ENCODE results near the gene OR52E4. TPM values are rescaled to one million over a fixed set of nuclear protein-coding genes. Genes with fewer than 3 reads are reported as not detected.

OR52E4 gene
- total and polyA plus RNA-seq, 2 experiments from 2014 or later = not detected

DNA sequence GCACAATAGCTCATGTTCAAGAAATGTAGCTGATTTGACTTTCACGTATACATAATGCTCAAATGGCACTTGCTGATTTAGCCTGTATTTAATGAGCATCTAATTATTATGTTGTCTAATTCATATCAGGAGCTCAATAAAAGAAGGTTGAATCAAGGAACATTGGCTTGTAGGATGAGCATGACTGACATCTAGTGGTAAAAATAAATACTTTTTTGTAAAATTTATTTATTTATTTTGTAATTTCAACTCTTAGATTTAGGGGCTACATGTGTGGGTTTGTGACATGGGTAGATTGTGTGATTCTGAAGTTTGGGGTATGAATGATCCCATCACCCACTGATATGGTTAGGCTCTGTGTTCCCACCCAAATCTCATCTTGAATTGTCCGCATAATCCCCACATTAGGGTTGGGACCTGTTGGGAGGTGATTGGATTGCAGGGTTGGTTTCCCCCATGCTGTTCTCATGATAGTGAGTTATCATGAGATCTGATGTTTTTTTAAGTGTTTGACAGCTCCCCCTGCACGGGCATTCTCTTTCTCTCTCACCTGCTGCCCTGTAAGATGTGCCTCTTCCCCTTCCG lies 10.9 kb downstream of the OR52E4 start:
- Histone ChIP-seq H3F3A (replicated peaks; ENCODE audit: low read depth) (no peaks in the 10 kb centered on the region), H3K27ac (ENCODE audit: low read depth) (no peak overlapping the region), H3K4me3 (no peak overlapping the region), H3K4me2 (no peak overlapping the region), H3K79me2 (replicated peaks; ENCODE audit: insufficient read depth) (no peaks in the 10 kb centered on the region), H3K27me3 (ENCODE audit: insufficient read depth) (no peaks in the 10 kb centered on the region), H4K20me1 (replicated peaks; ENCODE audit: insufficient read depth) (no peaks in the 10 kb centered on the region), H3K9me2 (ENCODE audit: insufficient read depth) (no peaks in the 10 kb centered on the region), H2AFZ (no peak overlapping the region), H3K36me3 (ENCODE audit: insufficient read depth) (no peaks in the 10 kb centered on the region), H3K4me1 (ENCODE audit: insufficient read depth) (peaks cover 5% of the 10 kb centered on the region; the same call in 1 of the 2 replicates)
- no peak for ATAC-seq
- Mint-ChIP-seq H3K36me3 (ENCODE audit: low read depth) (no peaks in the 10 kb centered on the region), H3K27me3 (ENCODE audit: insufficient read depth, low read depth, poor library complexity) (no peaks in the 10 kb centered on the region), H3K4me3 (no peak overlapping the region), H3K27ac (no peak overlapping the region), H3K9me3 (no peaks in the 10 kb centered on the region), H3K4me1 (peaks cover 12% of the 10 kb centered on the region; the same call in 2 of the 3 replicates)
- peak; percentile 36 for DNase-seq (ENCODE audit: low spot score)
- TF ChIP-seq CREB1 (CRISPR knock-in tag; IDR thresholded peaks at IDR 0.05; ENCODE audit: low read depth) (no peak), STAT1 (IDR thresholded peaks at IDR 0.05; ENCODE audit: unreplicated experiment) (no peak), ZNF114 (CRISPR knock-in tag; IDR thresholded peaks at IDR 0.05) (no peak), ZNF331 (CRISPR knock-in tag; IDR thresholded peaks at IDR 0.05; ENCODE audit: low read depth) (no peak)
- TF ChIP-seq, protein P1, sequence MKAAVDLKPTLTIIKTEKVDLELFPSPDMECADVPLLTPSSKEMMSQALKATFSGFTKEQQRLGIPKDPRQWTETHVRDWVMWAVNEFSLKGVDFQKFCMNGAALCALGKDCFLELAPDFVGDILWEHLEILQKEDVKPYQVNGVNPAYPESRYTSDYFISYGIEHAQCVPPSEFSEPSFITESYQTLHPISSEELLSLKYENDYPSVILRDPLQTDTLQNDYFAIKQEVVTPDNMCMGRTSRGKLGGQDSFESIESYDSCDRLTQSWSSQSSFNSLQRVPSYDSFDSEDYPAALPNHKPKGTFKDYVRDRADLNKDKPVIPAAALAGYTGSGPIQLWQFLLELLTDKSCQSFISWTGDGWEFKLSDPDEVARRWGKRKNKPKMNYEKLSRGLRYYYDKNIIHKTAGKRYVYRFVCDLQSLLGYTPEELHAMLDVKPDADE (IDR thresholded peaks at IDR 0.05) = no peak
- TF ChIP-seq, protein P2, sequence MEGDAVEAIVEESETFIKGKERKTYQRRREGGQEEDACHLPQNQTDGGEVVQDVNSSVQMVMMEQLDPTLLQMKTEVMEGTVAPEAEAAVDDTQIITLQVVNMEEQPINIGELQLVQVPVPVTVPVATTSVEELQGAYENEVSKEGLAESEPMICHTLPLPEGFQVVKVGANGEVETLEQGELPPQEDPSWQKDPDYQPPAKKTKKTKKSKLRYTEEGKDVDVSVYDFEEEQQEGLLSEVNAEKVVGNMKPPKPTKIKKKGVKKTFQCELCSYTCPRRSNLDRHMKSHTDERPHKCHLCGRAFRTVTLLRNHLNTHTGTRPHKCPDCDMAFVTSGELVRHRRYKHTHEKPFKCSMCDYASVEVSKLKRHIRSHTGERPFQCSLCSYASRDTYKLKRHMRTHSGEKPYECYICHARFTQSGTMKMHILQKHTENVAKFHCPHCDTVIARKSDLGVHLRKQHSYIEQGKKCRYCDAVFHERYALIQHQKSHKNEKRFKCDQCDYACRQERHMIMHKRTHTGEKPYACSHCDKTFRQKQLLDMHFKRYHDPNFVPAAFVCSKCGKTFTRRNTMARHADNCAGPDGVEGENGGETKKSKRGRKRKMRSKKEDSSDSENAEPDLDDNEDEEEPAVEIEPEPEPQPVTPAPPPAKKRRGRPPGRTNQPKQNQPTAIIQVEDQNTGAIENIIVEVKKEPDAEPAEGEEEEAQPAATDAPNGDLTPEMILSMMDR (conservative IDR thresholded peaks at IDR 0.05; ENCODE audit: low read depth in 2 of 2) = peak in 1 of 2 experiments; percentile 53; a peak in 2 of 4 replicates

DNA sequence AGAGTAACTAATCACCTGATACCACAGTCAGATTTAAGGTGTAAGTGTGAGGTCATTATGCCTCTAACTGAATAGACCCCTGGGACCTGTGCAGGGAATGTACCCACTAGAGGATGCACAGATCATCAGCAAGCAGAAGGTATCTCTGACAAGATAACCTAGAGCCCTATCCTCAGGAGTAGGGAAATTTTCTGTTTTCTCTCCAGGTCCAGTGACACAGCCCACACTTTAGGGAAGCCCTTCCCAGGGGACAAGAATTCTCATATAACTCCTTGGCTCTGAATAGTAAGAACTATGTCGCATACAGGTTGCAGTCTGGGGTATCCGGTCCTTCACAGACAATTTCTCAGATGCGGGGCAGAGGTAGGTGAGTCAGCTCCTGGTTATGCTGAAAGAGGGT lies 12.5 kb downstream of the OR52E4 start, which contains the start of gene OR52E5:
TSS of gene OR52E5 (plus strand) at position 301 of the 400 bp plus-strand sequence. CDS start 7,569 bp downstream, outside the sequence.
- H3K79me2 ChIP-seq (replicated peaks; ENCODE audit: insufficient read depth) = no peaks in the 10 kb centered on the region
- Mint-ChIP-seq H3K27ac (no peak within 1 kb of the TSS), H3K4me3 (no peak within 1 kb of the TSS), H3K9me3 (no peaks in the 10 kb centered on the region), H3K27me3 (ENCODE audit: insufficient read depth, low read depth, poor library complexity) (no peaks in the 10 kb centered on the region), H3K4me1 (peaks cover 1% of the 10 kb centered on the region; the same call in 2 of the 3 replicates), H3K36me3 (ENCODE audit: low read depth) (no peaks in the 10 kb centered on the region)
- no peaks in the 10 kb centered on the region for H3K4me1 ChIP-seq (ENCODE audit: insufficient read depth)
- no peaks in the 10 kb centered on the region for H4K20me1 ChIP-seq (replicated peaks; ENCODE audit: insufficient read depth)
- ATAC-seq = no peak
- H2AFZ ChIP-seq = no peak within 1 kb of the TSS
- H3K4me2 ChIP-seq = no peak within 1 kb of the TSS
- H3K27me3 ChIP-seq (ENCODE audit: insufficient read depth) = no peaks in the 10 kb centered on the region
- H3K27ac ChIP-seq (ENCODE audit: low read depth) = no peak within 1 kb of the TSS
- DNase-seq (ENCODE audit: low spot score) = no peak
- H3K4me3 ChIP-seq = no peak within 1 kb of the TSS
- no peaks in the 10 kb centered on the region for H3F3A ChIP-seq (replicated peaks; ENCODE audit: low read depth)
- H3K36me3 ChIP-seq (ENCODE audit: insufficient read depth) = no peaks in the 10 kb centered on the region
- H3K9me2 ChIP-seq (ENCODE audit: insufficient read depth) = no peaks in the 10 kb centered on the region
- TF ChIP-seq ZNF331 (CRISPR knock-in tag; IDR thresholded peaks at IDR 0.05; ENCODE audit: low read depth) (no peak), STAT1 (IDR thresholded peaks at IDR 0.05; ENCODE audit: unreplicated experiment) (no peak), EZH2phosphoT487 (IDR thresholded peaks at IDR 0.05; ENCODE audit: unreplicated experiment) (no peak), JUNB (IDR thresholded peaks at IDR 0.05; ENCODE audit: unreplicated experiment) (no peak), POLR2AphosphoS5 (IDR thresholded peaks at IDR 0.05; ENCODE audit: low read depth) (no peak), ZNF114 (CRISPR knock-in tag; IDR thresholded peaks at IDR 0.05) (no peak)
- TF ChIP-seq, protein P3, sequence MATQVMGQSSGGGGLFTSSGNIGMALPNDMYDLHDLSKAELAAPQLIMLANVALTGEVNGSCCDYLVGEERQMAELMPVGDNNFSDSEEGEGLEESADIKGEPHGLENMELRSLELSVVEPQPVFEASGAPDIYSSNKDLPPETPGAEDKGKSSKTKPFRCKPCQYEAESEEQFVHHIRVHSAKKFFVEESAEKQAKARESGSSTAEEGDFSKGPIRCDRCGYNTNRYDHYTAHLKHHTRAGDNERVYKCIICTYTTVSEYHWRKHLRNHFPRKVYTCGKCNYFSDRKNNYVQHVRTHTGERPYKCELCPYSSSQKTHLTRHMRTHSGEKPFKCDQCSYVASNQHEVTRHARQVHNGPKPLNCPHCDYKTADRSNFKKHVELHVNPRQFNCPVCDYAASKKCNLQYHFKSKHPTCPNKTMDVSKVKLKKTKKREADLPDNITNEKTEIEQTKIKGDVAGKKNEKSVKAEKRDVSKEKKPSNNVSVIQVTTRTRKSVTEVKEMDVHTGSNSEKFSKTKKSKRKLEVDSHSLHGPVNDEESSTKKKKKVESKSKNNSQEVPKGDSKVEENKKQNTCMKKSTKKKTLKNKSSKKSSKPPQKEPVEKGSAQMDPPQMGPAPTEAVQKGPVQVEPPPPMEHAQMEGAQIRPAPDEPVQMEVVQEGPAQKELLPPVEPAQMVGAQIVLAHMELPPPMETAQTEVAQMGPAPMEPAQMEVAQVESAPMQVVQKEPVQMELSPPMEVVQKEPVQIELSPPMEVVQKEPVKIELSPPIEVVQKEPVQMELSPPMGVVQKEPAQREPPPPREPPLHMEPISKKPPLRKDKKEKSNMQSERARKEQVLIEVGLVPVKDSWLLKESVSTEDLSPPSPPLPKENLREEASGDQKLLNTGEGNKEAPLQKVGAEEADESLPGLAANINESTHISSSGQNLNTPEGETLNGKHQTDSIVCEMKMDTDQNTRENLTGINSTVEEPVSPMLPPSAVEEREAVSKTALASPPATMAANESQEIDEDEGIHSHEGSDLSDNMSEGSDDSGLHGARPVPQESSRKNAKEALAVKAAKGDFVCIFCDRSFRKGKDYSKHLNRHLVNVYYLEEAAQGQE (IDR thresholded peaks at IDR 0.05; ENCODE audit: unreplicated experiment) = no peak
